GM12874 (cell line): ENCODE results near the gene CMTM4.
A peak's percentile ranks its signal among the peaks of the same experiment; 100 is the strongest.

ENCODE experiments used
- CTCF ChIP-seq: IDR thresholded peaks from 2 replicates; pipeline ENCODE4 v1.5.1; 2011; ENCODE audit warnings: low read depth, mild to moderate bottlenecking, control low read depth, low read length, moderate library complexity; ENCODE audit not compliant: insufficient read depth

CMTM4 gene

DNA sequence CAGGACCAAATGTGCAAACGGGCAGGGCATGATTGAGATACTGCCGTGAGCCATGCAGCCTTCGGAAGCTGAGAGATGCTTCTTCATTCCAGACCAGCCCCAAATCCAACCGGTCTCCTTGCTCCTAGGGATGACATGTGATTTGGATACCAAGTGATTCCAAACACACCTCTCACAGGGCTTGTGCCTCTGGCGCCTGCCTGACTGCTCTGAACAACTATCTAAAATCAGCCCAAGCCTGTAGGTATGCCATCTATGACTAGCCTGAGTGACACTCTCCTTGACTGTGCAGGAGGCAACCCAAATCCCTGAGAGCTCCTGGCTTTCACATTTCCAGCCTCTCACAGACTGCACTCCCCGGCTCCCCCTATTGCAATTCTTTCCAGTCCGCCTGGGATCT is 34.6 kb upstream of the CMTM4 start:
- no peak for TF ChIP-seq CTCF

- no peak for TF ChIP-seq CTCF
Measured at GRCh38 chr16:66728804-66729203, 32.3 kb upstream of the CMTM4 start.

DNA sequence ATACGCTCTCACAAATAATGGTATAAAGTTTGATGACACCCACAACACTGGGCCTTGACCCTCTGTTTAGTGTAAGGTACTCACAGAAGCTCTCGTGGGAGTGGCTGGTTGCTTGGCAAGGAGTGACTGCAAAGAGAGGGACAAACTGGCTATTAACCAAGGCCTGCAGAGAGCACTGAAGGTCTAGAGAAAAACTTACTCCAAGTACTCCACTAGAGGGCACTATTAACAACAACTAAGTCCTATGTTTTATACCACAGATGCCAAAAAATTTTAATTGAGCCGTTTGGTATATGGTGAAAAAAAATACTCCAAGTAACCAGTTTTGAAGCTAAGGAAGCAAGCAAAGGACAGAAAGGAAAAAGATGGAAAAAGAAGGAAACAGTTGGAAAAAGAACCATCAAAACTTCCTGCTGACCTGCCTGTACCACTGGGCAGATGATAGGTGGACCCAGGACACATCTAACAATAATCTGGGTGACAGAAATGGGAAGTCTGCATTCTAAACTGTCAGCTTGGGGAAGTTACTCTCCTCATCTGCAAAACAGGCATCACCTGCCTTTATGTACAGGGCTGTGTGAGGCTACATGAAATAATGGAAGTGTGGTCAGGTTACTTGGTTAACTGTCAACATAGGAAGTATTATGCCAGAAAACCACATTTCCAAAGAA is 31.7 kb upstream of the CMTM4 start:
- peak; percentile 47 for TF ChIP-seq CTCF

- no peak for TF ChIP-seq CTCF
Measured at GRCh38 chr16:66720766-66721165, 24.2 kb upstream of the CMTM4 start.

DNA sequence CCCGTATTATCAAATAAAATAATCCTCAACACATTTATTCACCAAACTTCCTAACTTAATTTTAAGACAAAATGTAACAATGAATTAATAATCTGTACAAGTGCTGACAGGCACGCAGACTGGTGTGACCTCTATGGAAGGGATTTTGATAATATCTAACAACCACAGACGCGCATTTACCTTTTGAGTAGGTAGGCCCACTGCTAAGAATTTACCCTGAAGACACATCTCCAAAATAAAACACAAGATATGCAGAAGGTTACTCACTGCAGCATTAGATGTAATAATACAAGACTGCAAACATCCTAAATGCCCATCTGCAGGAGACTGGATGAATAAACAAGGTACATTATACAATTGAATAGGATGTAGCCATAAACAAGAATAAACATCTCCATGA is 22.7 kb upstream of the CMTM4 start:
- TF ChIP-seq CTCF: no peak

- no peak for TF ChIP-seq CTCF
Measured at GRCh38 chr16:66717776-66718175, 21.2 kb upstream of the CMTM4 start.

GRCh38 chr16:66717112-66717675 is 20.7 kb upstream of the CMTM4 start:
- peak; percentile 63 for TF ChIP-seq CTCF
